ENCODE results near the gene HERPUD1.
A peak's percentile ranks its signal among the peaks of the same experiment; 100 is the strongest.

Gene HERPUD1

DNA sequence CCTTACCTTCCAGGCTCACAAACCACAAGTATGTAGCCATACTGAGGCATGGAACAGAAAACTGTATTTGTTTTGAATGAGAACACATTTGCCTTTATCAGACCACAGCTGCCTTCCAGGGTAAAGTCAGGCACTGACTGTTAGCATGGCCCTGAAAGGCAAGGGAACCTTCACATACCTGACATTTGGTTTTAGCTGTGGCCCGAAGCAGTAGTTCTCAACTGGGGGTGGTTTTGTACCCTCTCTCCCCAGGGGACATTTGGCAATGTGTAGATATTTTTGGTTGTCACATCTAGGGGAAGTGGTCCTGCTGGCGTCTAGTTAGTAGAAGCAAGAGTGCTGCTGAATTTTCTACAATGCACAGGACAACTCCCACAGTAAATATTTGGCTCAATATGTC is 9.2 kb downstream of the HERPUD1 start:
- no peak for ATAC-seq
- H3K27me3 Mint-ChIP-seq = no peaks in the 10 kb centered on the region
- H3K27ac Mint-ChIP-seq = no peak overlapping the region
- H3K9me3 Mint-ChIP-seq = no peaks in the 10 kb centered on the region
- H3K4me3 Mint-ChIP-seq = peak overlapping the region in 1 of 2 donors; percentile 35
- peaks cover 91% of the 10 kb centered on the region for H3K4me1 Mint-ChIP-seq
- DNase-seq = no peak

GRCh38 chr16:56941856-56942331 is 10.0 kb downstream of the HERPUD1 start:
- H3K4me3 Mint-ChIP-seq = peak overlapping the region in 1 of 2 donors; percentile 40
- no peak for DNase-seq

DNA sequence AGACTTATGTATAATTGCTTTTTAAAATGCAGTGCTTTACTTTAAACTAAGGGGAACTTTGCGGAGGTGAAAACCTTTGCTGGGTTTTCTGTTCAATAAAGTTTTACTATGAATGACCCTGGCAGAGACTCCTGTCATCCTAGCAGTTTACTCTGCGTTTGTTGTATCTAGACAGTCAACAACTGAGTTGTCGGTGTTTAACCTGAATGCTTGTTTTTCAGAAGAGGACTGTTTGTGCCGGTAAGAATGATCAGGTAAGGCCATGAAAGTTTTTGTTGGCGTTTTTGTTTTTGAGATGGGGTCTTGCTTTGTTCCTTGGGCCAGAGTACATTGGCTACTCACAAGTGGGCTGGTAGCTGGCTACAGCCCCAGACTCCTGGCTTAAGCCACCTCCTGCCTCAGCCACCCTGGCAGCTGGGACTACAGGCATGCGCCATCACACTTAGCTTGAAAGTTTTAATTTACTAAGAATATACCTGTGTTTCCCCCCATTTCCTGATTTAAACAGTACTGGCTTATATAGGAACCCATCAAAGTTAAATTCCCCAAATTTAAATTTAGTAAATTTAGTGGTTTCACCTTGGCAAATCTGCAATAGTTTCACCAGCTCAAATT is 11.9 kb downstream of the HERPUD1 start:
- H3K4me1 Mint-ChIP-seq = peaks cover 71% of the 10 kb centered on the region
- ATAC-seq (no peak), DNase-seq (no peak)
- H3K4me3 Mint-ChIP-seq = peak overlapping the region; percentile 57 to 80
- no peaks in the 10 kb centered on the region for H3K27me3 Mint-ChIP-seq
- H3K9me3 Mint-ChIP-seq = no peaks in the 10 kb centered on the region
- peak overlapping the region; percentile 60 to 95 for H3K27ac Mint-ChIP-seq

More at GRCh38 chr16:56941856-56942331, 10.0 kb downstream of the HERPUD1 start:
- Mint-ChIP-seq H3K4me1 (peaks cover 89% of the 10 kb centered on the region), H3K9me3 (no peaks in the 10 kb centered on the region), H3K27me3 (no peaks in the 10 kb centered on the region), H3K27ac (peak overlapping the region in 1 of 2 donors; percentile 15)
- ATAC-seq = no peak

GRCh38 chr16:56944954-56945839 is 13.3 kb downstream of the HERPUD1 start:
- Mint-ChIP-seq H3K4me3 (peak overlapping the region; percentile 57 to 80), H3K27me3 (no peaks in the 10 kb centered on the region), H3K4me1 (peaks cover 60% of the 10 kb centered on the region), H3K9me3 (no peaks in the 10 kb centered on the region), H3K27ac (peak overlapping the region; percentile 60 to 95)
- DNase-seq (peak; percentile 54 to 61), ATAC-seq (peak; percentile 86)

GRCh38 chr16:56945847-56946527 is 14.0 kb downstream of the HERPUD1 start:
- H3K27ac Mint-ChIP-seq = no peak overlapping the region
- DNase-seq (no peak), ATAC-seq (no peak)
- H3K9me3 Mint-ChIP-seq = no peaks in the 10 kb centered on the region
- H3K4me3 Mint-ChIP-seq = no peak overlapping the region
- H3K27me3 Mint-ChIP-seq = no peaks in the 10 kb centered on the region
- peaks cover 60% of the 10 kb centered on the region for H3K4me1 Mint-ChIP-seq

- DNase-seq = peak in 1 of 2 donors; percentile 39
- Mint-ChIP-seq H3K9me3 (no peaks in the 10 kb centered on the region), H3K27ac (peak overlapping the region in 1 of 2 donors; percentile 45), H3K4me1 (peaks cover 61% of the 10 kb centered on the region), H3K4me3 (no peak overlapping the region), H3K27me3 (no peaks in the 10 kb centered on the region)
- ATAC-seq = no peak
Measured at GRCh38 chr16:56946767-56947603, 15.0 kb downstream of the HERPUD1 start.

DNA sequence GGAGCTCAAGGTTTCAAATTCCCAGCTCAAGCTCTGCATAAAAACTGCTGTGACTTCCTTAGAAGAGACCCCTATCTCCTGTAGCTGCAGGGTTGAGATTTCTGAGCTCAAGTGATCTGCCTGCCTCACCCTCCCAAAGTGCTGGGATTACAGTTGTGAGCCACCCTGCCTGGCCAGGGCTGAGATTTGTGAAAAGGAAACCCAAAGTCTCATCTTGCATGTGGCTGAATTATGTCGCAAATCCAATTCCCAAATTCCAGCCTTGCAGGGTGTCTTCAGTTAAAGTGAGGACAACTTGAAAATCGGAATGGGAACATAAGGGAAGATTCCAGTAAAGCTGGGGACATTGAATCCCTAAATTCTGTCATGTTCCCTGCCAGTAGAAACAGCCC is 15.7 kb downstream of the HERPUD1 start:
- no peaks in the 10 kb centered on the region for H3K27me3 Mint-ChIP-seq
- H3K4me1 Mint-ChIP-seq = peaks cover 55% of the 10 kb centered on the region
- H3K9me3 Mint-ChIP-seq = no peaks in the 10 kb centered on the region
- DNase-seq (no peak), ATAC-seq (no peak)
- H3K27ac Mint-ChIP-seq = no peak overlapping the region
- no peak overlapping the region for H3K4me3 Mint-ChIP-seq

DNA sequence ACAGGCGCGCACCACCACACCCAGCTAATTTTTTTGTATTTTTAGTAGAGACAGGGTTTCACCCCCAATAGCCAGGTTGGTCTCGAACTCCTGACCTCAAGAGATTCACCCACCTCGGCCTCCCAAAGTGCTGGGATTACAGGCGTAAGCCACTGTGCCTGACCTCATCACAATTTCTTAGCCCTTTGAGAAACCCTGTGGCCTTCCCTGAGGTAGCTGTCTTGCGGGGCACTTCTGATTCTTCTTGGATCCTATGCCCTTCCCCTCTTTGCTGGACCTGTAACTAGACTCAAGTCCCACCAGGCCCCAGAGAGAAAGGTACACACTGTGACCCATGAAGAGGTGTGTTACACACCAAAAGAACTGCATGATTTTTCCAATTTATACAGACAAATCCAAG is 16.3 kb downstream of the HERPUD1 start:
- Mint-ChIP-seq H3K4me1 (peaks cover 49% of the 10 kb centered on the region), H3K9me3 (no peaks in the 10 kb centered on the region), H3K27ac (no peak overlapping the region), H3K27me3 (no peaks in the 10 kb centered on the region), H3K4me3 (no peak overlapping the region)
- DNase-seq (no peak), ATAC-seq (no peak)

DNA sequence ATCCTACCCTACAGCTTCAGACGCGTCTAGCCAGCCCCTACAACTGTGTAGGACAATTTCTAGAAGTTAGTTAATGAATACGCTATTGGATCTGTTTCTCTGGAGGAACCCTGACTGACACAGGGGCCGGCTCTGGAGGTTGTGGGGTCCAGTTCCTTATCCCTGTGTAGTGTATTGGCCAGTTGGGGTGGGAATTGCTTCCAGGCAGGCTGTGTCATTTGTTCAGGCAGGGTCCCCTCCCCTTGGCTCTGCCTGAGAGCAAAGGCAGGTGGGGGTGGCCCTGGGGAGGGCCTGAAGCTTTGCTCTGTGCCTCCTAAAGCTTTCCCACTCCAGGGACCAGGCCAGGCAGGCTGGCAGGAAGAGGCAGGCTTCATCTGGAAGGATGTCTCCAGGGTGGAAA is 18.1 kb downstream of the HERPUD1 start:
- Mint-ChIP-seq H3K9me3 (no peaks in the 10 kb centered on the region), H3K27me3 (no peaks in the 10 kb centered on the region), H3K27ac (no peak overlapping the region), H3K4me3 (no peak overlapping the region), H3K4me1 (peaks cover 30% of the 10 kb centered on the region)
- ATAC-seq = no peak
- no peak for DNase-seq

GRCh38 chr16:56950455-56950854 is 18.5 kb downstream of the HERPUD1 start:
- Mint-ChIP-seq H3K4me3 (no peak overlapping the region), H3K27ac (peak overlapping the region in 1 of 2 donors; percentile 31)
- no peak for DNase-seq

GRCh38 chr16:56950881-56951771 is 19.2 kb downstream of the HERPUD1 start:
- H3K4me3 Mint-ChIP-seq = peak overlapping the region in 1 of 2 donors; percentile 12
- H3K4me1 Mint-ChIP-seq = peaks cover 26% of the 10 kb centered on the region
- ATAC-seq (peak; percentile 90), DNase-seq (peak; percentile 67 to 75)
- peak overlapping the region in 1 of 2 donors; percentile 60 for H3K27ac Mint-ChIP-seq
- no peaks in the 10 kb centered on the region for H3K9me3 Mint-ChIP-seq
- H3K27me3 Mint-ChIP-seq = no peaks in the 10 kb centered on the region

More at GRCh38 chr16:56950455-56950854, 18.5 kb downstream of the HERPUD1 start:
- Mint-ChIP-seq H3K27me3 (no peaks in the 10 kb centered on the region), H3K9me3 (no peaks in the 10 kb centered on the region), H3K4me1 (peaks cover 26% of the 10 kb centered on the region)
- ATAC-seq = no peak

DNA sequence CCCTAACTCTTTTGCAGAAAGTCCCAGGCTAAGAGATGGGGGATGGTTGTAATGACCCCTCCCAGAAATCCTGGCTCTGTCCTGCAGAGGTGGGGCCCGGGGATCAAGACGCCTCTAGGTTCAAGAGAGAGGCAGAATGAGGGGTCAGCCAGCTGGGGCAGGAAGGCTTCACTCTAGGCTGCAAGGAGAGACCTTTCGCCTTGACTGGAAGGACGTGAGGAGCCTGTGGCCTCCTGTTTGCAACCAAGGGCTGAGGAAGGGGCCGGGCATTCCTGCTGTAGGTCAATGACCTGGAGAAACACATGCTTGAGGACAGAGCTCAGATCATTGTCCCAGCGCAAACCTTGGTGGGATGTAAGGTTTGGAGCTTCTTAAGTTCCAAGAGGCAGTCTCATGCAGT is 21.1 kb downstream of the HERPUD1 start:
- no peaks in the 10 kb centered on the region for H3K27me3 Mint-ChIP-seq
- H3K4me3 Mint-ChIP-seq = no peak overlapping the region
- ATAC-seq (no peak), DNase-seq (no peak)
- H3K9me3 Mint-ChIP-seq = no peaks in the 10 kb centered on the region
- peaks cover 20% of the 10 kb centered on the region for H3K4me1 Mint-ChIP-seq
- no peak overlapping the region for H3K27ac Mint-ChIP-seq

DNA sequence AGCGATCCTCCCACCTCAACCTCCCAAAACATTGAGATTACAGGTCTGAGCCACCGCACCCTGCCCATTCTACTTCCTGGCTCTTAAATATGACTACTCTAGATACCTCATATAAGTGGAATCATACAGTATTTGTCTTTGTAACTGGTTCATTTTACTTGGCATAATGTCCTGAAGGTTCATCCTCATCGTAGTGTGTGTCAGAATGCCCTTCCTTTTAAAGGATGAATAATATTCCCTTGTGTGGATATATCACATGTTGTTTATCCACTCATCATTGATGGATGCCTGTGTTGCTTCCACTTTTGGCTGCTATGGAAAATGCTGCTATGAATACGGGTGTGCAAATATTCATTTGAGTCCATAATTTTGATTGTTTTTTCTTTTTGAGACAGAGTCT is 24.1 kb downstream of the HERPUD1 start:
- ATAC-seq = no peak
- no peak for DNase-seq
- Mint-ChIP-seq H3K4me1 (peaks cover 8% of the 10 kb centered on the region), H3K27me3 (no peaks in the 10 kb centered on the region), H3K27ac (no peak overlapping the region), H3K4me3 (no peak overlapping the region), H3K9me3 (no peaks in the 10 kb centered on the region)

GRCh38 chr16:56956756-56957155 is 24.8 kb downstream of the HERPUD1 start:
- ATAC-seq (no peak), DNase-seq (no peak)
- H3K27me3 Mint-ChIP-seq = no peaks in the 10 kb centered on the region
- no peak overlapping the region for H3K27ac Mint-ChIP-seq
- peaks cover 1% of the 10 kb centered on the region for H3K4me1 Mint-ChIP-seq
- no peak overlapping the region for H3K4me3 Mint-ChIP-seq
- H3K9me3 Mint-ChIP-seq = no peaks in the 10 kb centered on the region
